ENCODE measurements around the gene C1QL4.

GRCh38 chr12:49301760-49302159 is 35.2 kb downstream of the C1QL4 start:
- no peak for TF ChIP-seq CTCF (IDR thresholded peaks at IDR 0.05)
- TF ChIP-seq POLR2AphosphoS5 (IDR thresholded peaks at IDR 0.05; ENCODE audit: low read depth, low read length): no peak
- no peak for TF ChIP-seq TCF7L2 (IDR thresholded peaks at IDR 0.05; ENCODE audit: low read depth, low read length)
- TF ChIP-seq REST (IDR thresholded peaks at IDR 0.05; ENCODE audit: insufficient read depth in 1 of 2, low read depth in 2 of 2, low read length in 1 of 2): no peak
- TF ChIP-seq SIN3A (IDR thresholded peaks at IDR 0.05; ENCODE audit: borderline replicate concordance, insufficient read depth, low read depth, low read length): no peak

Data from Panc1 (cell line).